GM18951 (cell line): Measurements from ENCODE around the gene RPUSD3.
"Not testable (repeated sequence)": the region's sequence is repeated elsewhere in the genome, so short reads cannot be mapped to it uniquely, and the experiment has no call there.

Experiments used
- POLR2A ChIP-seq: IDR thresholded peaks from 4 replicates; pipeline ENCODE4 v1.6.1; 2011; ENCODE audit warnings: mild to moderate bottlenecking; ENCODE audit not compliant: insufficient read length, insufficient read depth; ENCODE audit errors: extremely low read depth
- in situ Hi-C: fragments of 300-500 bp; cut with MboI; formaldehyde crosslinking; loops from one replicate; pipeline ENCODE4 v1.12.0; 2022; ENCODE audit warnings: low sequenced_read_pairs, mixed read lengths, inconsistent platforms; ENCODE audit not compliant: unreplicated experiment

The RPUSD3 gene

DNA sequence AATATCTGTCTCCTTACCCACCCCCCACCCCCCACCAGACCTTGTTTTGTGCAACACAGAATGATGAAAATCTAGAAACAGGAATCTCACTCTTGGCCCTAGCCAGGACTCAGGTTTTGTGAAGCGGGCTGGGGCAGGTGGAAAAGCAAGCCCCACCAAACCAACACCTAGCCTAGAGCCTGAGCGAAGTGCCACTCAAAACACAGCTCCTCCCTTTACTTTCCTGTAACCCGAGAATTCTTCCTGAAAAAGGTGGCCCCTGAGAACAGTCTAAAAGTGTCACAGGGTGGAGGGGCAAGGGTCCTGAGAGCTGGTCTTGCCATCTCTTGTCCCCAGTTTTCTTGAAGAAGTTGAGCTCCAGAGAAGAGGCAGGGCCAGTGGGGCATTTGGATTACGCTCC, 17.4 kb upstream of the RPUSD3 start:
- in situ Hi-C loops: no loop called here
- TF ChIP-seq POLR2A: no peak

DNA sequence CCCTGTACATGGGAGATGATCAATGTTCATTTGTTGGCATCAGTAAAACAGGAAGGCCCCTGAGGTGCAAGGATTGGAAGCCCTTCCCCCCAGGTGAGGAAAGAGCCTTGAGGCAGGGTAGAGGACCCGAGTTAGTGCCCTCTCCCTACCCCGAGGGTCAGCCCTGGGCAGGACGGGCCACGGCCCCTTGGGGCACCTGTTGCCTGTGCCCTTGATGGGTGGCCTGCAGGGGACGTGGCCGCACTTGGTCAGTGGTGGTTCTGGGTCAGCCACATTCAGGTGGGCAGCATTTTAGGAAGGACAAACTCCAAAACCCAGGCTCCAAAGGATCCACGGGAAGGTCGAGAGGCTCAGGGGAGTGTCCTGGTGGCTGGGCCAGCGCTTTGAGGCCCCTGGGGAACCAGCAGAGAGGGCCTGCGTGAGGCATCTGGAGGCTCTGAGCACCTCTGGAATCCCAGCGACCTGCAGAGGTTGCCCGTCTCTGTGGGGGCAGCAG, 15.8 kb upstream of the RPUSD3 start:
- no peak for TF ChIP-seq POLR2A
- in situ Hi-C loops: no loop called here

DNA sequence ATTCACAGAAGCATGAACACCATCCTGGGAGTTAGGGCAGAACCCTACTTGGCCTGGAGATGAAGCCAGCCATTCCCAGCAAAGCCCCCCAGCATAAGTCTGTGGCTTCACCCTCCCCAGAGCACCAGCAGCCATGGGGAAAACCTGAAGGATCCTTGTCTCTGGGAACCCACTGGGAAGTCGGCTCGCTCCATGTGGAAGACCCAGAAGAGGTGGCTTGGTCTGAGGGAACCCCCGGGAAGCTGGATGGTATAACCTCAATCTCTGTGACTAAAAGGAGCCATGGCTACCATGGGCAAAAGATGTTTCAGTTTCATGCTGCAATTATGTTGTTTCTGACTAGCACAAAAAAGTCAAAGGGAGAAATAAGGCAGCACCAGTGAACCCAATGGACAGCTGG, 11.8 kb upstream of the RPUSD3 start:
- no peak for TF ChIP-seq POLR2A
- in situ Hi-C loops: no loop called here

DNA sequence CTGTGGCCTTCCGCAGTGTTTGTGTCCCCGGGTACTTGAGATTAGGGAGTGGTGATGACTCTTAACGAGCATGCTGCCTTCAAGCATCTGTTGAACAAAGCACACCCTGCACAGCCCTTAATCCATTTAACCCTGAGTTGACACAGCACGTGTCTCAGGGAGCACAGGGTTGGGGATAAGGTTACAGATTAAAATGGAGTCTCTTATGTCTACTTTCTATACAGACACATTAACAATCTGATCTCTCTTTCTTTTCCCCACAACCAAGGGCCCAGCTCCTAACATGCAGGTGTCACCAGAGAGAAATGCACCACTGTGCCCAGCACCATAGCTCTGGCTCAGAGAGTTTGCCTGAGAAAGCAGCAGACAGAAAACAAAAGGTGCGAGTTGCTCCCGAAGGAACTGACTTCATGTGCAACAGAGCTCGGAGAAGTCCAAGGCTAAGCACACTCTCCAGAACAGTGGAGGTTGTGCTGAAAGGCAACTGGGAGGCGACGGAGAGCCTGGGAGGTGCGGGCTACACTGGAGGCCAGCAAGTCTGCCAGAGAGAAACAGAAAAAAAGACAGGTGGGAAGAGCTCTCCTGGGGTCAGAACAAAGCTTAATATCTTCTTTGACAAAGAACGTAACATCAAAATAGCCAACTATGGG, 10.6 kb upstream of the RPUSD3 start:
- in situ Hi-C loops: not testable (repeated sequence)

DNA sequence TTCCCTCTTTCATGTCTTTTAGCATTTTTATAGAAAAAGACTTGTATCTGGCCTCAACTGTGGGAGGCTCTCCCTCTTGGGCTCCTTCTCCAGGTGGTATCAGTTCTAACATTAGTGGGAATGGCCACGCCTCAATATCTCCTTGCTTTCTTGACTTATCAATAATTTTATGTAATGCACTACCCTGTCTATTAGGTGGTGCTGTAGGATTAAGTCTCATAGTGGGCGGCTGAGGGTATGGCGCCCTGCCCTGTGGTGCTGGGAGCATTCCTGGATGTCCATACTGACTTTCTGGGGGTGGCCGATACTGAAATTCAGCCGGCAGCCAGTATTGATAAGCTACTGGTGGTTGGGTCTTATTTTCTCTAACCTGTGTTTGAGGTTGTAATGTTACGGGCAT, 8.7 kb upstream of the RPUSD3 start:
- TF ChIP-seq POLR2A: no peak
- in situ Hi-C loops: no loop called here

DNA sequence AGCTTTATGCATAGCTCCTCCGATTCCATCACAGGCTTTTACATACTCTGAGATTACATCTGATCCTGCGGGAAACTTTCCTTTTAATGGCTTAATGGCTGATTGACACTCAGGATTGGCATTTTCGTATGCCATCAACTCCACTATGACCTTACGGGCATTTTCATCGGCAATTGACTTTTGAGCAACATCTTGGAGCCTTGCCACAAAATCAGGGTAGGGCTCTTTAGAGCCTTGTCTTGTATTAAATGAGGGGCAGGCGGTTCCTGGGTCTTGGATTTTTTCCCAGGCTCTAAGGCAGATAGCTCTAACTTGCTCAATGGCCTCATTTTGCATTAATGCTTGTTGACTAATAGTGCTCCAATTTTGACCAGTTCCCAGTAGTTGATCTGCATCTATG, 8.1 kb upstream of the RPUSD3 start:
- in situ Hi-C loops: not testable (repeated sequence)

DNA sequence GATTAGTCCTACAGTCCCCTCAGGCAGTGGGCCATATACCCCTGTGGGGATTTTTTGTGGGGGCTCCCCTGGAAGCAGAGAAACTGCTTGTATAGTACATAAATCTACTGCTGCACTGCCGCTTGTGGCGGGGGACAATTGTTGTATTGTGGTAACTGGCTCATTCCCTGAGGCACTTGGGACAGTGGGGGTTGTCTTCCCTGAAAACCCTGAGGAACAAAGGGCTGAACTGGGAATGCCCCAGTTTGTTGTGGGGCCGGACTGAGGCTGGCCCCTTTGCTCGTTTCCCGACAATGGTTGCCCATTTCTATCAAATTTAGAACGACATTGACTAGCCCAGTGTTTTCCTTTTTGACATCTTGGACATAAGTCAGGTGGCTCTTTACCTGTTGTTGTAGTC, 7.6 kb upstream of the RPUSD3 start:
- in situ Hi-C loops: not testable (repeated sequence)

DNA sequence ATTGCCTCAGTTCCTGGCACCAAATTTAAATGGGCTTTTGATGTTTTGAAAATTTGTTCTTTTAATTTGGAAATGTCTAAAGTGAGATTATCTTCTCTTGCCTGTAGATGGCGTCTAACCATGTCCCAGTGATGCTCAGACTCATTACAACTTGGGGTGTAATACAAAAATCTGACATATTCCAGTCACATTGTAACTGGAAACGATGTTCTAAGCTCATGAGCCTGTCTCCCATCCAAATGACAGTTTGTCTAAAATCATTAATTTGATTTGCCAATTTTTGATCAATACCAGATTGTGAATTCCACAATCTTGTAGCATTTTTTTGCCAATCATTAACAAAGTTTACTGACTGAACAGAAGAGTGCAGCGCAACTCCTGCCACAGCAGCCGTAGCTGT, 5.1 kb upstream of the RPUSD3 start:
- in situ Hi-C loops: not testable (repeated sequence)

DNA sequence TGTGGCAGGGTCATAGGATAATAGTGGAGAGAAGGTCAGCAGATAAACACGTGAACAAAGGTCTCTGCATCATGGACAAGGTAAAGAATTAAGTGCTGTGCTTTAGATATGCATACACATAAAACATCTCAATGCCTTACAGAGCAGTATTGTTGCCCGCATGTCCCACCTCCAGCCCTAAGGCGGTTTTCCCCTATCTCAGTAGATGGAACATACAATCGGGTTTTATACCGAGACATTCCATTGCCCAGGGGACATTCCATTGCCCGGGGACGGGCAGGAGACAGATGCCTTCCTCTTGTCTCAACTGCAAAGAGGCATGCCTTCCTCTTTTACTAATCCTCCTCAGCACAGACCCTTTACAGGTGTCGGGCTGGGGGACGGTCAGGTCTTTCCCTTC, 4.1 kb upstream of the RPUSD3 start:
- in situ Hi-C loops: not testable (repeated sequence)

DNA sequence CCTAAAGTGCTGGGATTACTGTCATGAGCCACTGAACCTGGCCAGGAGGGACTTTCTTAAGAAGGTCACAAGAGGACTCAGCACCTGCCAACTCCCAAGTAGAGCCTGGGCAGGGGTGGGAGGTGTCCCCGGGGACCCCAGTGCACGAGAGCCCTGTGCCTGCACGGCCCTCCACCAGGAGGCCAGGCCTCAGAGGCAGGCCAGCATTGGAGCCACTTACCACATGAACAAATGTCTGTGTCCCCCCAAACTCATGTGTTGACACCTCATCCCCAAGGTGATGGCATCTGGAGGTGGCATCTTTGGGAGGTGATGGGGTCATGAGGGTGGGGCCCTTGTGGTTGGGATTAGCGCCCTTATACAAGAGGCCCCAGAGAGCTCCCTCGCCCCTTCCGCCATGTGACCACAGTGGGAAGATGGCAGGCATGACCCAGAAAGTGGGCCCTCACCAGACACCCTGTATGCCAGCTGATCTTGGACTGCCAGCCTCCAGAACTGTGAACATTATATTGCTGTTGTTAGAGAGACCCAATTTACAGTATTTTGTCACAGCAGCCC, 3.2 kb upstream of the RPUSD3 start:
- no peak for TF ChIP-seq POLR2A
- in situ Hi-C loops: no loop called here

DNA sequence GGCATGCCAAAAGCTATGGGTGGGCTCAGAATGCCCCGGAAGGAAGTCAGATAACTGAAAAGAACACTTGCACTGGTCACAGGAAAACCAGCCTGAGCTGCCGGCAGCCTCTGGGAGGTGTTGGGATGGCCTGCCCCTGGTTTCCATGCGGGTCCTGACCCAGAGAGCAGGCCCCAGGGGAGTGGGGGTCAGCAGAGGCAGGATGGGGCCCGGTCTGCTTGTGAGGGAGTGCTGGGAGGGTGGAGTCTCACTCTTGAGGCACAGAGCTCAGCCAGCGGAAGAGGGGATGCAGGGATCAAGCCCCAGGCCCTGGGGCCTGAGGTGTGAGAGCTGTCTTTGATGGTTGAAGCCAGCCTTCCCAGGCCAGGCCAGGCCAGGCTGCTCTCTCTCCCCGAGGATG, 2.4 kb upstream of the RPUSD3 start:
- in situ Hi-C loops: no loop called here
- TF ChIP-seq POLR2A: no peak

DNA sequence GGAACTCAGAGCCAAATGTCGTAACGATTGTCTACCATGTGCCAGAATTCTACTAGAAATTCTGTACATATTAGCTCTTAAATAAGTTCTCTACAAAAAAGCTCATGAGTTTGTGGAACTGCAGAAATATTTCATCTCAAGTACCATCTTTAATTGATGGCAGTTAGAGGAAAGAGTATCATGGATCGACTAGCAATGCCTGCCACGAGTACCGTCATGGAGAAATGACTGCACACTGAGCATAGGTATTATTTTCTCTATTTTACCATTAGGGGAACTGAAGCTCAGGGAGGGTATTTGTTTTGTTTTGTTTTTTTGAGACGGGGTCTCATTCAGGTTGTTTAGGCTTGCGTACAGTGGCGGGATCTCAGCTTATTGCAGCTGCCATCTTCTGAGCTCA, 2.8 kb downstream of the RPUSD3 start:
- in situ Hi-C loops: no loop called here
- no peak for TF ChIP-seq POLR2A

DNA sequence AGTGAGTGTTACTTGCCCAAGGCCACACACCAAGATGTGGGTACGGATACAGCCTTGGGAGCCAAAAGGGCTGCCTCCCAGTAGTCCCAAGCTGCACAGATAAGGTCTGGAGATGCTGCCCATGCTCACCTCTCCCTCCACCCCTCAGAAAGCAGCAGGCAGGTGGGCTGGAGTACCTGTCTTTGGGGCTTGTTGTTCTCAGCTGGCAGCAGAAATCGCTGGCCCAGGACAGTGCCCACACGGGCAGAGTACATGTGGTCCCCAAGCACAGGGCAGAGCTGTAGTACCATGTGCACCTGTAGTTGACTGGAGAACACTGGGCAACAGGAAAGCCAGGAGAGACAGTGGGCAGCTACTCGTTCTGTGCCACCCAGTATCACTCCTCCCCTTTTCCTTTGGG, 5.0 kb downstream of the RPUSD3 start:
- TF ChIP-seq POLR2A: no peak
- in situ Hi-C loops: no loop called here

DNA sequence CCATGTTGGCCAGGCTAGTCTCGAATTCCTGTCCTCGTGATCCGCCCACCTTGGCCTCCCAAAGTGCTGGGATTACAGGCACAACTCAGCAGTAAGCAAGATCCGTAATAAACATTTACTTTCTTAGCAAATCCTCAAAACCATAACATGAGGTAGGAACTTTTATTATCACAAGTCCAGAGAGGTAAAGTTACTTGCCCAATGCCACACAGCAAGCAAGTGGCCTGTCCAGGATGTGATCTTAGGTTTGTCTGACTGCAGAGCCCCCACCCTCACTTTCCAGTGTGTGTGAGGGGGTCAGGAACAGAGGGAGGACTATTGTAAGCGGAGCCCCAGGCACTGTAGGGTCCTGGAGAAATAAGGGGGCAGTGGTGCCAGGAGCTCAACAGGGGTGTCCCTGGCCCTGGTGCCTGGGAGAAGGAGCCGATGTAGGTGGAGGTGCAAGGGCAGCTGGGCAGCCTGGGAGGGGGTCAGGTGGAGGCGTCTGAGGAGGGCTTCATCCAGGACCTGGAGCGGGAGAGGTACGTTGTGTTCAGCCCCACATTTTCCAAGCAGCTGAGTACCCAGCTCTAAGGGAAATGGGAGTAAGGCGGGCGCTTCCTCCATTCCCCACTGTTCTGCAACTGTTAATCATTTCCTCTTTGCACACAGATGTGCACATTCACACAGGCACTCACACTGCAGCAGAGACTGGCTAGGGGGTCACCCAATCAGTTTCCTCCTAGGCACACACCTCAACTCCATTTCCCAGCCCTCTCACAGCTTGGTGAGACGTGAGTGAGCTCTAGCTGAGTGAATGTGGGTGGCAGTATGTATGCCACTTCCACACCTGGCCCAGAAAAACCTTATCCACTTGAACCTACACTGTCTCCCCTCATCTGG, 5.9 kb downstream of the RPUSD3 start:
- in situ Hi-C loops: no loop called here
- no peak for TF ChIP-seq POLR2A
